ENCODE measurements around the gene ARHGAP31.
"Not testable (repeated sequence)": the region's sequence is repeated elsewhere in the genome, so short reads cannot be mapped to it uniquely, and the experiment has no call there.

Gene ARHGAP31

DNA sequence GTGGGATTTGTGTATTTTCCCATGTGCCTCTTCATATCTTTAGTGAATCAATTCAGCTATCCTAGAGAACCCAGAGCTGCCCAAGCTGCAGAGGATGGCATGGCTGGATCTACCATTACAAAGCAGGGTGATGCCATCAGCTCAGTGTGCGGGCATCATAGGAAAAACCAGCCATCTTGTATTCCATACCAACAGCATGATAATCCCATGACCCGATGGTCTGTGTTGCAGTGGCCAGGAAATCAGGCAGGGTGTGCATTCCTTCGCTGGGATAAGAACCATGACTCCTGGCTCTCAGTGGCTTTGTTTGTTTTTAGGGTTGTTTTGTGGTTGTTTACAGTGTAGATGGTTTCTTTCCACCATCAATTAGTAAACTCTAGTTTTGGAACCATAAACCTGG is 36.0 kb downstream of the ARHGAP31 start:
- no peak overlapping the region for H3K4me3 ChIP-seq (ENCODE audit: low read depth, low read length)
- no peak for DNase-seq (ENCODE audit: low read depth)
- TF ChIP-seq, protein P1, sequence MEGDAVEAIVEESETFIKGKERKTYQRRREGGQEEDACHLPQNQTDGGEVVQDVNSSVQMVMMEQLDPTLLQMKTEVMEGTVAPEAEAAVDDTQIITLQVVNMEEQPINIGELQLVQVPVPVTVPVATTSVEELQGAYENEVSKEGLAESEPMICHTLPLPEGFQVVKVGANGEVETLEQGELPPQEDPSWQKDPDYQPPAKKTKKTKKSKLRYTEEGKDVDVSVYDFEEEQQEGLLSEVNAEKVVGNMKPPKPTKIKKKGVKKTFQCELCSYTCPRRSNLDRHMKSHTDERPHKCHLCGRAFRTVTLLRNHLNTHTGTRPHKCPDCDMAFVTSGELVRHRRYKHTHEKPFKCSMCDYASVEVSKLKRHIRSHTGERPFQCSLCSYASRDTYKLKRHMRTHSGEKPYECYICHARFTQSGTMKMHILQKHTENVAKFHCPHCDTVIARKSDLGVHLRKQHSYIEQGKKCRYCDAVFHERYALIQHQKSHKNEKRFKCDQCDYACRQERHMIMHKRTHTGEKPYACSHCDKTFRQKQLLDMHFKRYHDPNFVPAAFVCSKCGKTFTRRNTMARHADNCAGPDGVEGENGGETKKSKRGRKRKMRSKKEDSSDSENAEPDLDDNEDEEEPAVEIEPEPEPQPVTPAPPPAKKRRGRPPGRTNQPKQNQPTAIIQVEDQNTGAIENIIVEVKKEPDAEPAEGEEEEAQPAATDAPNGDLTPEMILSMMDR (IDR thresholded peaks at IDR 0.05; ENCODE audit: low read depth, low read length) = no peak
- TF ChIP-seq POLR2A (IDR thresholded peaks at IDR 0.05; ENCODE audit: extremely low read depth, insufficient read length) (no peak), MYC (IDR thresholded peaks at IDR 0.05; ENCODE audit: low read depth, low read length) (no peak)
- TF ChIP-seq, protein P2, sequence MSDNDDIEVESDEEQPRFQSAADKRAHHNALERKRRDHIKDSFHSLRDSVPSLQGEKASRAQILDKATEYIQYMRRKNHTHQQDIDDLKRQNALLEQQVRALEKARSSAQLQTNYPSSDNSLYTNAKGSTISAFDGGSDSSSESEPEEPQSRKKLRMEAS (IDR thresholded peaks at IDR 0.05; ENCODE audit: low read depth, low read length) = no peak

DNA sequence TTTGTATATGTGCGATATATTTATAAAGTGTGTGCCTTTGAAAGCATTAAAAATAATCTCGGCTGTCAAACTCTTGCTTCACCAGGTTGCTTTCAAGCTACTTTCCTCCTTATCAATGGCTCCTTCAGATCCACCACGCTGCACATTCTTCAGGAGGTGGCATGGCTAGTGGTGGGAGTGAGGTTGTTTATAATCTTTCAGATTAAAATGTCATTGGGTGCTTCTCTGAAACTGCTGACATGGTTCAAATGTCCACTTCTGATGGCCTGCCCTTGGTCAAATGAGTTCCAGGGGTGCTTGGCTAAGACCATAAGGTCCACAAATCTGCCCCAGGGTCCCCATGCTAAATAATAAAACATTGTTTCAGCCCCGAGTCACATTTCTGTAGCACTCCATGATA is 36.7 kb downstream of the ARHGAP31 start:
- DNase-seq (ENCODE audit: low read depth) = no peak
- TF ChIP-seq, protein P2 (IDR thresholded peaks at IDR 0.05; ENCODE audit: low read depth, low read length) = no peak
- no peak for TF ChIP-seq POLR2A (IDR thresholded peaks at IDR 0.05; ENCODE audit: extremely low read depth, insufficient read length)
- TF ChIP-seq MYC (IDR thresholded peaks at IDR 0.05; ENCODE audit: low read depth, low read length) = no peak
- TF ChIP-seq, protein P1 (IDR thresholded peaks at IDR 0.05; ENCODE audit: low read depth, low read length) = no peak
- no peak overlapping the region for H3K4me3 ChIP-seq (ENCODE audit: low read depth, low read length)

DNA sequence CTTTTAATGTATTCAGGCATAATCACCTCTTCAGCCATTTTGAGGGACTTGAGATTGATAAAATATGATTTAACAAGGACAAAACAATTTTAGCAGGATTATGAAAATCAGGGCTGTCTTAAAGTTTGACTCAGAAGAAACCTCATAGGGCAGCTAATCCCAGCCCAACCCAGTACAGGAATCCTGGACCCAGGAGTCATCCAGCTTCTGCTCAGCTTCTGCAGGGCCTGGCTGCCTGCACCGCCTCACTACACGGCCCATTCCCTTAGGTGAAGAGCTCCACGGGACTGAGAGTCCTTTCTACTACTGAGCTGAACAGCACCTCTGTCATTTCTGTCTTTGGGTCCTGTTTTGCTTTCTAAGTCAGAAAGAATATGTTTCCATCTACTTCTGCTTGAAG is 37.5 kb downstream of the ARHGAP31 start:
- no peak overlapping the region for H3K4me3 ChIP-seq (ENCODE audit: low read depth, low read length)
- TF ChIP-seq POLR2A (IDR thresholded peaks at IDR 0.05; ENCODE audit: extremely low read depth, insufficient read length) = no peak
- TF ChIP-seq, protein P1 (IDR thresholded peaks at IDR 0.05; ENCODE audit: low read depth, low read length) = no peak
- TF ChIP-seq MYC (IDR thresholded peaks at IDR 0.05; ENCODE audit: low read depth, low read length) = no peak
- TF ChIP-seq, protein P2 (IDR thresholded peaks at IDR 0.05; ENCODE audit: low read depth, low read length) = no peak
- no peak for DNase-seq (ENCODE audit: low read depth)

DNA sequence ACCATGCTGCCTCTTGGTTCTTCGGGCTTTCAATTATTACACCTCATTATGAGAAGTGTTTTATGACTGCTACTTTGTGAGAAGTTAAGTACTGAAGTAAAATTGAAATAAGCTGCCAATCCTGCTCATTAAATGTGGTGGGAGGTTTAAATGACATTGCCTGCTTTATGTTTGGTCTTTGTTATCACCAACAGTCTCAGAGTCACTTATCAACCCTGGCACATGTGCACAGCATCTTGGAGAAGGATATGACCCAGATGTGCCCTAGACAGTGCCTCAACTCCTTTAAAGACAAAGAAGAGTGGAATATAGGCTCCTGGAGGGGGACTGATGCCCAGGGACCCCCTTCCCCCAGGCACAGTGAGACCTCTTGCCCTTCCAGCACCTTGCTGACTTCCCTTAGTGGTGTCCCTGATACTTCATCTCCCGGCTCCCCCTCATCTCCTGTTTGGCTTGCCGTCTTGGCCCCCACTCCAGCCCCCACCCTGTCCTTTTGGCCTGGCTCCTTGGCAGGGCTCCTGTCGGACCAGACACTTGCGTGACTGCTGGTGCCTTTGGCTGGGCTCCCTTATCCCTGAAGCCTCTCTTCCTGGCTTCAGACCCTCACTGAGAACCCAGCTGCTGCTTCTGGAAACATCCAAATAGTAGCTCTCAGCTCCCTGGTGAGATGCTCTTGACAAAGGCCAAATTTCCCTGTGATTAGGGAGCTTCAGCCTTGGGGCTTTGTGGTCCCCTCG is 39.8 kb downstream of the ARHGAP31 start:
- TF ChIP-seq MYC (IDR thresholded peaks at IDR 0.05; ENCODE audit: low read depth, low read length) (no peak), POLR2A (IDR thresholded peaks at IDR 0.05; ENCODE audit: extremely low read depth, insufficient read length) (no peak)
- TF ChIP-seq, protein P2 (IDR thresholded peaks at IDR 0.05; ENCODE audit: low read depth, low read length) = no peak
- TF ChIP-seq, protein P1 (IDR thresholded peaks at IDR 0.05; ENCODE audit: low read depth, low read length) = no peak

DNA sequence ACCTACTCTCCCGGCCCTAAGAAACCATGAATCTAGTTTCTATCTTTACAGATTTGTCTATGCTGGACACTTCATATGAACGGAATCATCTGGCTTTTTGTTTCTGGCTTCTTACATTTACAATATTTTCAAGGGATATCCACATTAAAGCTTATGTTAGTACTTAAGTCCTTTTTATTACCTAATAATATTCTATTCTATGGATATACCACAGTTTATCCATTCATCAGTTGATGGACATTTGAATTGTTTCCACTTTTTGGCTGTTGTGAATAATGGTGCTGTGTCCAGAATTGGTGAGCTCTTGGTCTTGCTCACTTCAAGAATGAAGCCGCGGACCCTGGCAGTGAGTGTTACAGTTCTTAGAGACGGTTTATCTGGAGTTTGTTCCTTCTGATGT is 42.6 kb downstream of the ARHGAP31 start:
- H3K4me3 ChIP-seq (ENCODE audit: low read depth, low read length) = no peak overlapping the region
- TF ChIP-seq, protein P2 (IDR thresholded peaks at IDR 0.05; ENCODE audit: low read depth, low read length) = no peak
- TF ChIP-seq POLR2A (IDR thresholded peaks at IDR 0.05; ENCODE audit: extremely low read depth, insufficient read length) = no peak
- TF ChIP-seq MYC (IDR thresholded peaks at IDR 0.05; ENCODE audit: low read depth, low read length) = no peak
- TF ChIP-seq, protein P1 (IDR thresholded peaks at IDR 0.05; ENCODE audit: low read depth, low read length) = no peak

More for the DNA sequence above, 39.8 kb downstream of the ARHGAP31 start:
- no peak for DNase-seq (ENCODE audit: low read depth)
- H3K4me3 ChIP-seq (ENCODE audit: low read depth, low read length) = no peak overlapping the region

DNA sequence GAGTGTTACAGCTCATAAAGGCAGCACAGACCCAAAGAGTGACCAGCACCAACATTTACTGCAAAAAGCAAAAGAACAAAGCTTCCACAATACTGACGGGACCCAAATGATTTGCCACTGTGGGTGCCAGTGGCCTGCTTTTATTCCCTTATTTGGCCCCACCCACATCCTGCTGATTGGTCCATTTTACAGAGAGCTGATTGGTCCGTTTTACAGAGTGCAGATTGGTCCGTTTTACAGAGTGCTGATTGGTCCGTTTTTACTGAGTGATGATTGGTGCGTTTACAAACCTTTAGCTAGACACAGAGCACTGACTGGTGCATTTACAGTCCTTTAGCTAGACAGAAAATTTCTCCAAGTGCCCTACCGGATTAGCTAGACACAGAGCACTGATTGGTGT is 43.2 kb downstream of the ARHGAP31 start:
- not testable (repeated sequence) for DNase-seq (ENCODE audit: low read depth); H3K4me3 ChIP-seq (ENCODE audit: low read depth, low read length)

More for the DNA sequence above, 42.6 kb downstream of the ARHGAP31 start:
- no peak for DNase-seq (ENCODE audit: low read depth)
